HG03442 (cell line): ENCODE measurements around the gene KDM4B.

ENCODE experiments used
- ATAC-seq: cut with Tn5 transposase; IDR thresholded peaks from one replicate; pipeline ENCODE4 v1.9.1; 2021; ENCODE audit warnings: mild to moderate bottlenecking, moderate library complexity; ENCODE audit not compliant: unreplicated experiment

Gene KDM4B

GRCh38 chr19:5048091-5048726 is 79.3 kb downstream of the KDM4B start:
- ATAC-seq: no peak

- no peak for ATAC-seq
These were observed 80.0 kb downstream of the KDM4B start for GRCh38 chr19:5048727-5049553.

- no peak for ATAC-seq
These were observed 80.6 kb downstream of the KDM4B start for GRCh38 chr19:5049561-5049960.

- ATAC-seq: no peak
These were observed 81.2 kb downstream of the KDM4B start for GRCh38 chr19:5050067-5050656.

- no peak for ATAC-seq
These were observed 82.0 kb downstream of the KDM4B start for GRCh38 chr19:5050905-5051304.

- ATAC-seq: no peak
These were observed 82.7 kb downstream of the KDM4B start for GRCh38 chr19:5051619-5052018.

- ATAC-seq: no peak
These were observed 83.6 kb downstream of the KDM4B start for GRCh38 chr19:5052515-5052914.

- no peak for ATAC-seq
These were observed 84.1 kb downstream of the KDM4B start for GRCh38 chr19:5052945-5053485.

GRCh38 chr19:5053661-5054060 is 84.7 kb downstream of the KDM4B start:
- ATAC-seq: no peak

GRCh38 chr19:5054551-5055456 is 85.9 kb downstream of the KDM4B start:
- ATAC-seq: no peak

- ATAC-seq: no peak
These were observed 86.5 kb downstream of the KDM4B start for GRCh38 chr19:5055457-5055776.

- no peak for ATAC-seq
These were observed 88.9 kb downstream of the KDM4B start for GRCh38 chr19:5057860-5058259.

- ATAC-seq: no peak
These were observed 89.8 kb downstream of the KDM4B start for GRCh38 chr19:5058521-5059212.

GRCh38 chr19:5059213-5059574 is 90.3 kb downstream of the KDM4B start:
- ATAC-seq: no peak

GRCh38 chr19:5059793-5060192 is 90.9 kb downstream of the KDM4B start:
- no peak for ATAC-seq

- no peak for ATAC-seq
These were observed 93.3 kb downstream of the KDM4B start for GRCh38 chr19:5062195-5062594.

GRCh38 chr19:5062799-5063198 is 93.9 kb downstream of the KDM4B start:
- no peak for ATAC-seq

GRCh38 chr19:5063873-5064645 is 95.1 kb downstream of the KDM4B start:
- no peak for ATAC-seq

- ATAC-seq: no peak
These were observed 96.0 kb downstream of the KDM4B start for GRCh38 chr19:5064896-5065295.

- ATAC-seq: no peak
These were observed 96.8 kb downstream of the KDM4B start for GRCh38 chr19:5065663-5066093.
